Activated CD4-positive, alpha-beta T cell treated with anti-CD3 and anti-CD28 coated beads for 36 hours (primary cell): ENCODE results near the gene CMTM8. TPM values are rescaled to one million over a fixed set of nuclear protein-coding genes. Genes with fewer than 3 reads are reported as not detected.
A peak's percentile ranks its signal among the peaks of the same experiment; 100 is the strongest.

Source experiments
- ATAC-seq: fragments of 200-7000 bp; cut with Tn5 transposase; one replicate; pipeline ENCODE4 v1.10.0; 2021; ENCODE audit warnings: mild to moderate bottlenecking, moderate library complexity
- CTCF ChIA-PET: fragments of 350-600 bp; sonication (Branson Sonifier 250); formaldehyde crosslinking; loops from one replicate; lab custom pipeline; 2021; ENCODE audit warnings: antibody characterized with exemption; lab: Charles Lee
- POLR2A ChIA-PET: fragments of 350-600 bp; sonication (Branson Sonifier 250); formaldehyde crosslinking; loops from one replicate; lab custom pipeline; 2021; ENCODE audit warnings: antibody characterized with exemption, inconsistent platforms; lab: Charles Lee
- DNase-seq: peaks from one replicate; pipeline ENCODE4 v3.0.0-alpha.2; 2020
- H3K27ac Mint-ChIP-seq: one replicate; pipeline ENCODE4 v1.8.0; 2021; ENCODE audit warnings: mixed read lengths
- H3K27me3 Mint-ChIP-seq: one replicate; pipeline ENCODE4 v1.8.0; 2021; ENCODE audit warnings: mixed read lengths
- H3K36me3 Mint-ChIP-seq: one replicate; pipeline ENCODE4 v1.8.0; 2021; ENCODE audit warnings: low read depth, mixed read lengths
- H3K4me1 Mint-ChIP-seq: one replicate; pipeline ENCODE4 v1.8.0; 2021; ENCODE audit warnings: mixed read lengths
- H3K4me3 Mint-ChIP-seq: one replicate; pipeline ENCODE4 v1.8.0; 2021; ENCODE audit warnings: mild to moderate bottlenecking, moderate library complexity, mixed read lengths
- H3K9me3 Mint-ChIP-seq: one replicate; pipeline ENCODE4 v1.8.0; 2021; ENCODE audit warnings: low read depth, mixed read lengths
- intact Hi-C, 2 experiments: fragments of 100-400 bp; cut with DNase I in 1 of 2; cut with micrococcal nuclease in 1 of 2; formaldehyde crosslinking; loops; one replicate each; pipeline versions ENCODE4 v1.14.2 to v1.15.1; 2022 to 2024; cut with DNase I, micrococcal nuclease
- total RNA-seq, 2 experiments: library from RNA; stranded (reverse); gene quantifications; one replicate each; pipeline ENCODE4 v1.2.3, GENCODE V29; 2021

CMTM8 gene
- total RNA-seq, 2 experiments from 2014 or later = 8.1 to 9.3 TPM

GRCh38 chr3:32307591-32307990 is 69.1 kb downstream of the CMTM8 start:
- Mint-ChIP-seq H3K4me1 (peaks cover 42% of the 10 kb centered on the region), H3K36me3 (no peaks in the 10 kb centered on the region), H3K4me3 (no peak overlapping the region), H3K27ac (no peak overlapping the region), H3K27me3 (no peaks in the 10 kb centered on the region), H3K9me3 (peaks cover 2% of the 10 kb centered on the region)
- no peak for ATAC-seq
- ChIA-PET POLR2A (interaction anchor here (0.5 kb wide), 1 partner anchor 67 kb away, joined by 4 read pairs; no protein-coding TSS in a partner anchor), CTCF (interaction anchor here (1.1 kb wide), 1 partner anchor 14 kb away, joined by 3 read pairs; no protein-coding TSS in a partner anchor)
- intact Hi-C loops = no loop called here
- DNase-seq = no peak

- Mint-ChIP-seq H3K4me3 (no peak overlapping the region), H3K36me3 (no peaks in the 10 kb centered on the region), H3K4me1 (peaks cover 39% of the 10 kb centered on the region), H3K9me3 (peaks cover 2% of the 10 kb centered on the region), H3K27me3 (no peaks in the 10 kb centered on the region), H3K27ac (no peak overlapping the region)
- ChIA-PET CTCF (interaction anchor here (1.1 kb wide), 1 partner anchor 15 kb away, joined by 3 read pairs; no protein-coding TSS in a partner anchor), POLR2A (no interaction called here)
- intact Hi-C loops = no loop called here
- ATAC-seq (no peak), DNase-seq (no peak)
These were observed 69.9 kb downstream of the CMTM8 start for GRCh38 chr3:32308378-32308777.

DNA sequence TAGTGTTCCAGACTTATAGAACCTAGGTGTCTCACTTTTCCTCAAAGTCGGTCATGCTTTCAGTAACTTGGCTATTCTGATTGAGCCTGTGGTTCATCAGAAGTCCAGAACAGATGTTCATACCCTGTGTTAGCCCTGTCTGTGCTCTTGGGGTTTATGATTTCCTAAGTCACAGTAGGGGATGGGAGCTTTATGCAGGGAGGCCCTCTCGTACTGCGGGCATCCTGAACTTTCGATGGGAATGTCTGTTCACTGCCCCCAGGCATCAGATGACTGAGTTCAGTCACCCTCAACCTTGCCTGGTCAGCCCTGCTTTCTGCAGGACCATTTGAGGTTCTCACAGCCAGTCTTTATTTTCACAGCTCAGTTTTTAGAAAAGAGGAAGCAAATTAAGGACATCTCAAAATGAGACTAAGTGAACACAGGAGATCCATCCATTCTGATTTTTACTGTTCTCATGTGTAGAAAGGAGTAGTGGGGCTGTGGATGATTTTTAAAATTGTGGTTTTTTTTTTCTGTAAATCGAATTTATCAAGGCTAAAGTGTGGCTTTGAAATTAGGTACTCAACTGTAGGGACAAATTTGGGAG is 71.3 kb downstream of the CMTM8 start:
- H3K27ac Mint-ChIP-seq = no peak overlapping the region
- DNase-seq (no peak), ATAC-seq (no peak)
- POLR2A ChIA-PET = interaction anchor here (0.7 kb wide), 1 partner anchor 1334 kb away, joined by 4 read pairs; no protein-coding TSS in a partner anchor
- peaks cover 2% of the 10 kb centered on the region for H3K9me3 Mint-ChIP-seq
- H3K27me3 Mint-ChIP-seq = no peaks in the 10 kb centered on the region
- H3K36me3 Mint-ChIP-seq = no peaks in the 10 kb centered on the region
- H3K4me3 Mint-ChIP-seq = no peak overlapping the region
- peaks cover 38% of the 10 kb centered on the region for H3K4me1 Mint-ChIP-seq
- CTCF ChIA-PET = interaction anchor here (0.6 to 1.3 kb wide), 8 partner anchors 12 to 1408 kb away, joined by 3 read pairs; no protein-coding TSS in a partner anchor
- intact Hi-C loops = no loop called here

GRCh38 chr3:32310336-32310735 is 71.9 kb downstream of the CMTM8 start:
- no peaks in the 10 kb centered on the region for H3K36me3 Mint-ChIP-seq
- peaks cover 32% of the 10 kb centered on the region for H3K4me1 Mint-ChIP-seq
- DNase-seq (no peak), ATAC-seq (no peak)
- H3K4me3 Mint-ChIP-seq = no peak overlapping the region
- no peak overlapping the region for H3K27ac Mint-ChIP-seq
- H3K27me3 Mint-ChIP-seq = no peaks in the 10 kb centered on the region
- POLR2A ChIA-PET = interaction anchor here (0.7 kb wide), 1 partner anchor 1335 kb away, joined by 4 read pairs; no protein-coding TSS in a partner anchor
- intact Hi-C loops = no loop called here
- CTCF ChIA-PET = interaction anchor here (0.6 to 1.3 kb wide), 8 partner anchors 9 to 244 kb away, joined by 3 read pairs; no protein-coding TSS in a partner anchor
- H3K9me3 Mint-ChIP-seq = peaks cover 2% of the 10 kb centered on the region

DNA sequence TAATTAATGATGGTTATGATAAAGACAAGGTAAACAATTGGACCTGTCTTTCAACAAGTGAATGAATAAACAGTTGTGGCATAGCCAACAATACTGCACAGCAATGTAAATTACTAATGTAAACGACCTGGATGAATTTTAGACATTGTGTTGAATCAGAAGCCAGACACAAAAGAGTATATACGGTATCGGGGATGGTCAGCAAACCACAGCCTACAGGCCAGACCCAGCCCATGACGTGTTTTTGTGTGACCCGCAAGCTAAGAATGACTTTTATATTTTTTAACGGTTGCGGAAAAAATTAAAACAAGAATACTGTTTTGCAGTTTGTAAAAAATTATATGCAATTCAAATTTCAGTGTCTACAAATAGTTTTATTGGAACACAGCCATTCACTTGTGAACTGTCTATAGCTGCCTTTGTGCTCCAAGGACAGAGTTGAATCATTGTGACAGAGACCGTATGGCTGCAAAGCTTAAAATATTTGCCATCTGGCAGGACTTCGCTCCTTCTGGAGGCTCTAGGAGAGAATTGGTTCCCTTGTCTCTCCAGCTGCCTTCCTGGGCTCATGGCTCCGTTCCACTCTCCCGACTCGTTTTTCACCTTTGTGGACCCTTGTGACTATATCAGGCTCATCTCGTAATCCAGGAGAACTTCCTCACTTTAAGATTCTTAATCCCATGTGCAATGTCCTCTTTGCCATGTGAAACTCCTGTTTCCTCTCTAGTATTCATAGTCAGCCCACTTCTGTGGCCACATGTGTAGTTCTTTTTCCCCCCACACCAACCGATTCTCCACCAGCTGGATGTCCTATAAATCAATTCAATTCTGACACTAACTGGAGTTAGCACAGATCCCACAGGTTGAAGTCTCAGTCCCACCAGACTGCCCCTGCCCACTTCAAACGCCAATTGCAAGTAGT is 72.7 kb downstream of the CMTM8 start:
- peaks cover 2% of the 10 kb centered on the region for H3K9me3 Mint-ChIP-seq
- no peaks in the 10 kb centered on the region for H3K36me3 Mint-ChIP-seq
- POLR2A ChIA-PET = no interaction called here
- H3K4me1 Mint-ChIP-seq = peaks cover 28% of the 10 kb centered on the region
- CTCF ChIA-PET = interaction anchor here (0.6 to 2.2 kb wide), 11 partner anchors 8 to 745 kb away, joined by 3 to 13 read pairs (median 3); no protein-coding TSS in a partner anchor
- no peak for ATAC-seq
- intact Hi-C loops = no loop called here
- no peak for DNase-seq
- no peak overlapping the region for H3K4me3 Mint-ChIP-seq
- H3K27me3 Mint-ChIP-seq = no peaks in the 10 kb centered on the region
- H3K27ac Mint-ChIP-seq = no peak overlapping the region

DNA sequence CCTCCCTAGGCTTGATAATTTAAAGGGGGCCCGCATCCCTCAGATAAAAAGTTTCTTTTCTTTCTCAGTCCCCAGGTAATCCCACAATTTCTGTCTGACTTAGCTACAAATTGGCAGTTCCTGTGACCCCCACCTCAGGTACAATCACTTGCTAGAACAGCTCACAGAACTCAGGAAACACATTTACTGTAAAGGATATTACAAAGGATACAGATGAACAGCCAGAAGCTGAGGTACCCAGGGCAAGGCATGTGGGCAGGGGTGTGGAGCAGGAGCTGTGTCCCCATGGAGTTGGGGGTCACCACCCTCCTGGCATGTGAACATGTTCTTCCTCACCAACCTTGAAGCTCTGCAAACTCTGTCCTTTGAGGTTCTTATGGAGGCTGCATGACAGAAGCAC is 73.8 kb downstream of the CMTM8 start:
- intact Hi-C loops = no loop called here
- no peaks in the 10 kb centered on the region for H3K27me3 Mint-ChIP-seq
- ATAC-seq = no peak
- H3K27ac Mint-ChIP-seq = no peak overlapping the region
- DNase-seq = no peak
- POLR2A ChIA-PET = interaction anchor here (0.6 kb wide), 1 partner anchor 781 kb away, joined by 3 read pairs; no protein-coding TSS in a partner anchor
- no peaks in the 10 kb centered on the region for H3K9me3 Mint-ChIP-seq
- H3K36me3 Mint-ChIP-seq = no peaks in the 10 kb centered on the region
- H3K4me1 Mint-ChIP-seq = peaks cover 27% of the 10 kb centered on the region
- H3K4me3 Mint-ChIP-seq = no peak overlapping the region
- CTCF ChIA-PET = interaction anchor here (0.6 to 2.2 kb wide), 9 partner anchors 8 to 746 kb away, joined by 3 to 13 read pairs (median 4); no protein-coding TSS in a partner anchor

GRCh38 chr3:32313169-32313568 is 74.7 kb downstream of the CMTM8 start:
- H3K36me3 Mint-ChIP-seq = no peaks in the 10 kb centered on the region
- no peak for ATAC-seq
- intact Hi-C loops = no loop called here
- DNase-seq = no peak
- CTCF ChIA-PET = interaction anchor here (1.1 to 1.8 kb wide), 4 partner anchors 10 to 137 kb away, joined by 4 to 13 read pairs (median 5); no protein-coding TSS in a partner anchor
- peaks cover 24% of the 10 kb centered on the region for H3K4me1 Mint-ChIP-seq
- H3K27ac Mint-ChIP-seq = no peak overlapping the region
- no peaks in the 10 kb centered on the region for H3K27me3 Mint-ChIP-seq
- POLR2A ChIA-PET = interaction anchor here (0.5 to 0.6 kb wide), 2 partner anchors 33 to 45 kb away, joined by 3 read pairs; no protein-coding TSS in a partner anchor
- H3K9me3 Mint-ChIP-seq = no peaks in the 10 kb centered on the region
- H3K4me3 Mint-ChIP-seq = no peak overlapping the region

GRCh38 chr3:32313723-32314473 is 75.4 kb downstream of the CMTM8 start:
- Mint-ChIP-seq H3K27me3 (no peaks in the 10 kb centered on the region), H3K36me3 (no peaks in the 10 kb centered on the region), H3K27ac (peak overlapping the region; percentile 70), H3K9me3 (no peaks in the 10 kb centered on the region), H3K4me3 (peak overlapping the region; percentile 62), H3K4me1 (peaks cover 24% of the 10 kb centered on the region)
- intact Hi-C loops = loop anchor here in 1 of 2 experiments (1.0 kb wide), 1 partner anchor 18 kb away; no protein-coding TSS in a partner anchor
- ChIA-PET POLR2A (interaction anchor here (0.5 to 0.6 kb wide), 3 partner anchors 21 to 124 kb away, joined by 3 read pairs; no protein-coding TSS in a partner anchor), CTCF (interaction anchor here (0.5 to 1.8 kb wide), 8 partner anchors 12 to 136 kb away, joined by 3 to 7 read pairs (median 4); no protein-coding TSS in a partner anchor)
- DNase-seq (peak; percentile 54), ATAC-seq (peak; percentile 97)

- ChIA-PET POLR2A (no interaction called here), CTCF (interaction anchor here (1.1 to 1.6 kb wide), 2 partner anchors 9 to 138 kb away, joined by 3 read pairs; no protein-coding TSS in a partner anchor)
- H3K4me1 Mint-ChIP-seq = peaks cover 24% of the 10 kb centered on the region
- DNase-seq (no peak), ATAC-seq (no peak)
- no peaks in the 10 kb centered on the region for H3K36me3 Mint-ChIP-seq
- H3K9me3 Mint-ChIP-seq = no peaks in the 10 kb centered on the region
- intact Hi-C loops = no loop called here
- H3K27me3 Mint-ChIP-seq = no peaks in the 10 kb centered on the region
- no peak overlapping the region for H3K27ac Mint-ChIP-seq
- no peak overlapping the region for H3K4me3 Mint-ChIP-seq
These were observed 77.0 kb downstream of the CMTM8 start for GRCh38 chr3:32315441-32315840.

DNA sequence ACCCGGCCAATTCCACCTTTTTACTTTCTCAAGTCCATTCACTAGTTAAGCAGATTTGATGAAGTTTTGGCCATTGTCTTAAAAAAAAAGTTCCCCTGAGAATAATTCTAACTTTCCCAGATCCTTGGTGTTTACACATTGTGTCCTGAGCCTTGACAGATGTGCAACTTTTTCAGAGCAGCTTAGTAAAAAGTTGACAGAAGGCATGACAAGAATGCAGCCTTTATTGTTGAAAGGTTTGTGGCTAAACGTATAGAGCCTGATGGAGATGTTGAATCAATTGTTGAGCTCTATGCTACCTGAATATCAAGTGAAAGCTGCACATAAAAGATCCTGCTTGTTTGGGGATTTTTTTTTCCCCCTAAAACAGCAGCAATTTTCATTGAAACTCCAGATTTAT is 77.8 kb downstream of the CMTM8 start:
- no peaks in the 10 kb centered on the region for H3K9me3 Mint-ChIP-seq
- H3K4me1 Mint-ChIP-seq = peaks cover 32% of the 10 kb centered on the region
- no peaks in the 10 kb centered on the region for H3K27me3 Mint-ChIP-seq
- POLR2A ChIA-PET = interaction anchor here (0.7 kb wide), 1 partner anchor 139 kb away, joined by 6 read pairs; no protein-coding TSS in a partner anchor
- CTCF ChIA-PET = interaction anchor here (0.6 to 1.6 kb wide), 7 partner anchors 9 to 481 kb away, joined by 3 to 11 read pairs (median 3); no protein-coding TSS in a partner anchor
- H3K4me3 Mint-ChIP-seq = no peak overlapping the region
- intact Hi-C loops = no loop called here
- H3K36me3 Mint-ChIP-seq = no peaks in the 10 kb centered on the region
- H3K27ac Mint-ChIP-seq = no peak overlapping the region
- ATAC-seq (no peak), DNase-seq (no peak)
